CD8-positive, alpha-beta memory T cell (primary cell): ENCODE data around the gene ITIH5. TPM values are rescaled to one million over a fixed set of nuclear protein-coding genes. Genes with fewer than 3 reads are reported as not detected.

Source experiments
- CTCF ChIA-PET: fragments of 350-600 bp; sonication (Branson Sonifier 250); formaldehyde crosslinking; loops from one replicate; lab custom pipeline; 2021; ENCODE audit warnings: antibody characterized with exemption; lab: Charles Lee
- POLR2A ChIA-PET: fragments of 350-600 bp; sonication (Branson Sonifier 250); formaldehyde crosslinking; loops from one replicate; lab custom pipeline; 2021; ENCODE audit warnings: antibody characterized with exemption; lab: Charles Lee
- DNase-seq, 5 donors: peaks; one replicate each; pipeline versions ENCODE4 v3.0.0 to v3.0.0-alpha.2; 2020 to 2022; ENCODE audit warnings: mixed read lengths in 1 of 5
- H3K27ac ChIP-seq: one replicate; pipeline ENCODE4 v1.7.0; 2013; ENCODE audit warnings: low read depth, mild to moderate bottlenecking, low read length, moderate library complexity
- H3K27me3 ChIP-seq: 2 replicates; pipeline ENCODE4 v1.7.0; 2013; ENCODE audit warnings: low read length, mild to moderate bottlenecking; ENCODE audit not compliant: insufficient read depth, poor library complexity, severe bottlenecking
- H3K36me3 ChIP-seq: 2 replicates; pipeline ENCODE4 v1.7.0; 2013; ENCODE audit warnings: mild to moderate bottlenecking, low read length, moderate library complexity; ENCODE audit not compliant: insufficient read depth
- H3K4me1 ChIP-seq: 2 replicates; pipeline ENCODE4 v1.7.0; 2013; ENCODE audit warnings: mild to moderate bottlenecking, low read length, moderate library complexity; ENCODE audit not compliant: insufficient read depth
- H3K4me3 ChIP-seq: 2 replicates; pipeline ENCODE4 v1.7.0; 2013; ENCODE audit warnings: mild to moderate bottlenecking, low read length
- H3K9me3 ChIP-seq: 2 replicates; pipeline ENCODE4 v1.7.0; 2013; ENCODE audit warnings: mild to moderate bottlenecking, low read length
- H3K27ac Mint-ChIP-seq, 8 donors: one replicate each; pipeline ENCODE4 v1.8.0; 2020 to 2021; ENCODE audit warnings: mixed read lengths in 8 of 8, mild to moderate bottlenecking in 6 of 8, inconsistent platforms in 3 of 8, moderate library complexity in 3 of 8
- H3K27me3 Mint-ChIP-seq, 2 donors: one replicate each; pipeline ENCODE4 v1.8.0; 2020 to 2021; ENCODE audit warnings: mixed read lengths in 2 of 2, mild to moderate bottlenecking in 1 of 2, moderate library complexity in 1 of 2
- H3K36me3 Mint-ChIP-seq, 3 donors: one replicate each; pipeline ENCODE4 v1.8.0; 2020 to 2021; ENCODE audit warnings: mixed read lengths in 3 of 3, inconsistent platforms in 1 of 3, mild to moderate bottlenecking in 1 of 3
- H3K4me1 Mint-ChIP-seq, 3 donors: one replicate each; pipeline ENCODE4 v1.8.0; 2020 to 2021; ENCODE audit warnings: mixed read lengths in 3 of 3, inconsistent platforms in 1 of 3, mild to moderate bottlenecking in 1 of 3
- H3K4me3 Mint-ChIP-seq, 7 donors: one replicate each; pipeline ENCODE4 v1.8.0; 2020 to 2021; ENCODE audit warnings: mixed read lengths in 7 of 7, mild to moderate bottlenecking in 6 of 7, moderate library complexity in 4 of 7, inconsistent platforms in 2 of 7
- H3K9me3 Mint-ChIP-seq, 5 donors: one replicate each; pipeline ENCODE4 v1.8.0; 2020 to 2022; ENCODE audit warnings: mixed read lengths in 5 of 5, mild to moderate bottlenecking in 3 of 5, moderate library complexity in 2 of 5, inconsistent platforms in 1 of 5
- polyA plus RNA-seq: library from polyadenylated mRNA; unstranded; fragments of 300-500 nt; fragmentation: Illumina TruSeq; gene quantifications from one replicate; pipeline ENCODE4 v1.2.3, GENCODE V29; 2021
- total RNA-seq, 2 experiments: library from RNA; stranded (reverse); gene quantifications; one replicate each; pipeline ENCODE4 v1.2.3, GENCODE V29; 2021

Gene ITIH5
- total and polyA plus RNA-seq, 3 experiments from 2014 or later, result not detected

- Mint-ChIP-seq H3K4me1 (no peaks in the 10 kb centered on the region), H3K4me3 (no peak overlapping the region)
- CTCF ChIA-PET, result no interaction called here
These were observed 38.6 kb upstream of the ITIH5 start for GRCh38 chr10:7705341-7705740.

GRCh38 chr10:7704071-7705016, 37.6 kb upstream of the ITIH5 start:
- no peaks in the 10 kb centered on the region for H3K9me3 ChIP-seq
- H3K27ac ChIP-seq, result no peak overlapping the region
- Mint-ChIP-seq H3K4me1 (no peaks in the 10 kb centered on the region), H3K36me3 (no peaks in the 10 kb centered on the region), H3K27ac (no peak overlapping the region), H3K4me3 (no peak overlapping the region), H3K27me3 (peaks cover 19 to 55% of the 10 kb centered on the region in 2 donors), H3K9me3 (no peaks in the 10 kb centered on the region)
- H3K4me3 ChIP-seq, result no peak overlapping the region
- POLR2A ChIA-PET, result no interaction called here
- no peak for DNase-seq
- no peaks in the 10 kb centered on the region for H3K36me3 ChIP-seq
- peaks cover 6% of the 10 kb centered on the region for H3K27me3 ChIP-seq
- CTCF ChIA-PET, result interaction anchor here (1.3 kb wide), 1 partner anchor 17 kb away, joined by 3 read pairs; no protein-coding TSS in a partner anchor
- no peaks in the 10 kb centered on the region for H3K4me1 ChIP-seq

More at GRCh38 chr10:7705341-7705740, 38.6 kb upstream of the ITIH5 start:
- Histone ChIP-seq H3K4me3 (no peak overlapping the region), H3K36me3 (no peaks in the 10 kb centered on the region), H3K4me1 (no peaks in the 10 kb centered on the region), H3K27ac (no peak overlapping the region), H3K9me3 (no peaks in the 10 kb centered on the region), H3K27me3 (peaks cover 6% of the 10 kb centered on the region)
- no peaks in the 10 kb centered on the region for H3K9me3 Mint-ChIP-seq
- H3K27ac Mint-ChIP-seq, result no peak overlapping the region
- no peak for DNase-seq
- H3K27me3 Mint-ChIP-seq, result peaks cover 17 to 55% of the 10 kb centered on the region in 2 donors
- no peaks in the 10 kb centered on the region for H3K36me3 Mint-ChIP-seq
- POLR2A ChIA-PET, result no interaction called here

- no peaks in the 10 kb centered on the region for H3K9me3 ChIP-seq
- no peaks in the 10 kb centered on the region for H3K36me3 ChIP-seq
- no peak for DNase-seq
- H3K4me1 ChIP-seq, result no peaks in the 10 kb centered on the region
- ChIA-PET POLR2A (no interaction called here), CTCF (interaction anchor here (1.3 kb wide), 1 partner anchor 16 kb away, joined by 3 read pairs; no protein-coding TSS in a partner anchor)
- Mint-ChIP-seq H3K4me3 (no peak within 1 kb of the TSS), H3K4me1 (no peaks in the 10 kb centered on the region), H3K9me3 (no peaks in the 10 kb centered on the region), H3K27me3 (peaks cover 20 to 64% of the 10 kb centered on the region in 2 donors), H3K36me3 (no peaks in the 10 kb centered on the region), H3K27ac (no peak within 1 kb of the TSS)
- no peak within 1 kb of the TSS for H3K4me3 ChIP-seq
- H3K27ac ChIP-seq, result no peak within 1 kb of the TSS
- H3K27me3 ChIP-seq, result peaks cover 6% of the 10 kb centered on the region
These were observed 36.4 kb upstream of the ITIH5 start, which contains the start of gene ITIH2 for GRCh38 chr10:7703140-7703539. Gene ITIH2 (plus strand): TSS chr10:7703316. CDS start chr10:7703435, 119 bp downstream.

GRCh38 chr10:7702288-7702812, 35.6 kb upstream of the ITIH5 start:
- POLR2A ChIA-PET, result no interaction called here
- peaks cover 20 to 67% of the 10 kb centered on the region in 2 donors for H3K27me3 Mint-ChIP-seq
- H3K4me1 Mint-ChIP-seq, result no peaks in the 10 kb centered on the region
- no peaks in the 10 kb centered on the region for H3K36me3 Mint-ChIP-seq
- Histone ChIP-seq H3K4me1 (no peaks in the 10 kb centered on the region), H3K4me3 (no peak overlapping the region), H3K36me3 (no peaks in the 10 kb centered on the region), H3K27me3 (peaks cover 6% of the 10 kb centered on the region), H3K9me3 (no peaks in the 10 kb centered on the region), H3K27ac (no peak overlapping the region)
- DNase-seq, result no peak
- no peak overlapping the region for H3K27ac Mint-ChIP-seq
- CTCF ChIA-PET, result no interaction called here
- H3K9me3 Mint-ChIP-seq, result no peaks in the 10 kb centered on the region
- no peak overlapping the region for H3K4me3 Mint-ChIP-seq

- ChIA-PET POLR2A (no interaction called here), CTCF (interaction anchor here (0.9 kb wide), 1 partner anchor 14 kb away, joined by 4 read pairs; no protein-coding TSS in a partner anchor)
- Histone ChIP-seq H3K4me1 (no peaks in the 10 kb centered on the region), H3K27me3 (peaks cover 6% of the 10 kb centered on the region), H3K4me3 (no peak overlapping the region), H3K36me3 (no peaks in the 10 kb centered on the region), H3K27ac (no peak overlapping the region), H3K9me3 (no peaks in the 10 kb centered on the region)
- DNase-seq, result no peak
- Mint-ChIP-seq H3K9me3 (no peaks in the 10 kb centered on the region), H3K4me3 (no peak overlapping the region), H3K36me3 (no peaks in the 10 kb centered on the region), H3K27me3 (peaks cover 16 to 66% of the 10 kb centered on the region in 2 donors), H3K27ac (no peak overlapping the region), H3K4me1 (no peaks in the 10 kb centered on the region)
These were observed 34.5 kb upstream of the ITIH5 start for GRCh38 chr10:7701158-7701742.

- Mint-ChIP-seq H3K4me3 (no peak overlapping the region), H3K36me3 (no peaks in the 10 kb centered on the region), H3K9me3 (no peaks in the 10 kb centered on the region), H3K4me1 (no peaks in the 10 kb centered on the region), H3K27me3 (peaks cover 16 to 63% of the 10 kb centered on the region in 2 donors), H3K27ac (no peak overlapping the region)
- H3K27me3 ChIP-seq, result peaks cover 6% of the 10 kb centered on the region
- no peaks in the 10 kb centered on the region for H3K9me3 ChIP-seq
- H3K4me1 ChIP-seq, result no peaks in the 10 kb centered on the region
- POLR2A ChIA-PET, result no interaction called here
- CTCF ChIA-PET, result interaction anchor here (0.9 kb wide), 1 partner anchor 14 kb away, joined by 4 read pairs; no protein-coding TSS in a partner anchor
- DNase-seq, result no peak
- H3K27ac ChIP-seq, result no peak overlapping the region
- H3K4me3 ChIP-seq, result no peak overlapping the region
- no peaks in the 10 kb centered on the region for H3K36me3 ChIP-seq
These were observed 33.9 kb upstream of the ITIH5 start for GRCh38 chr10:7700577-7701125.

- Histone ChIP-seq H3K4me1 (no peaks in the 10 kb centered on the region), H3K27me3 (no peaks in the 10 kb centered on the region), H3K27ac (no peak overlapping the region), H3K36me3 (no peaks in the 10 kb centered on the region), H3K9me3 (no peaks in the 10 kb centered on the region), H3K4me3 (no peak overlapping the region)
- ChIA-PET CTCF (interaction anchor here (1.8 kb wide), 1 partner anchor 10 kb away, joined by 4 read pairs; no protein-coding TSS in a partner anchor), POLR2A (no interaction called here)
- no peak overlapping the region for H3K4me3 Mint-ChIP-seq
- H3K4me1 Mint-ChIP-seq, result no peaks in the 10 kb centered on the region
- peaks cover 4 to 7% (median 6%) of the 10 kb centered on the region in 5 donors for H3K9me3 Mint-ChIP-seq
- peaks cover 12 to 46% of the 10 kb centered on the region in 2 donors for H3K27me3 Mint-ChIP-seq
- DNase-seq, result no peak
- H3K36me3 Mint-ChIP-seq, result peaks cover 0 to 7% (median 1%) of the 10 kb centered on the region in 3 donors
- no peak overlapping the region for H3K27ac Mint-ChIP-seq
These were observed 30.7 kb upstream of the ITIH5 start for GRCh38 chr10:7697426-7697825.
